ENCODE results near the gene FAM120B. TPM values are rescaled to one million over a fixed set of nuclear protein-coding genes. Genes with fewer than 3 reads are reported as not detected.

FAM120B gene
- total RNA-seq, 1 experiment from 2014 or later: 16.7 TPM

- no peaks in the 10 kb centered on the region for H3K79me2 ChIP-seq (ENCODE audit: insufficient read depth, low read length)
- H4K20me1 ChIP-seq (ENCODE audit: control insufficient read depth, insufficient read depth, insufficient read length): no peaks in the 10 kb centered on the region
- Mint-ChIP-seq H3K27me3 (ENCODE audit: low read depth) (no peaks in the 10 kb centered on the region), H3K9me3 (no peaks in the 10 kb centered on the region), H3K36me3 (ENCODE audit: insufficient read depth in 1 of 3, low read depth in 3 of 3) (peaks cover 15 to 30% (median 26%) of the 10 kb centered on the region in 3 experiments; a peak in 6 of 7 replicates), H3K4me3 (no peak overlapping the region), H3K27ac (peak overlapping the region in 1 of 3 experiments; percentile 20; a peak in 1 of 7 replicates), H3K4me1 (peaks cover 28 to 29% of the 10 kb centered on the region in 2 experiments)
- H3K23ac ChIP-seq (ENCODE audit: insufficient read length, low read depth, low read length): no peak overlapping the region
- H2BK15ac ChIP-seq (ENCODE audit: low read depth, low read length): no peak overlapping the region
- no peak overlapping the region for H3K4me2 ChIP-seq (ENCODE audit: insufficient read depth, insufficient read length, low read length)
- no peak overlapping the region for H3K4ac ChIP-seq (ENCODE audit: low read depth, low read length)
- no peak overlapping the region for H2BK5ac ChIP-seq (ENCODE audit: insufficient read length, low read length)
- no peak overlapping the region for H4K5ac ChIP-seq (ENCODE audit: insufficient read length, low read depth, low read length)
- peaks cover 4% of the 10 kb centered on the region; the same call in 1 of the 2 replicates for H3K4me1 ChIP-seq (ENCODE audit: insufficient read depth, low read length)
- H3K18ac ChIP-seq (ENCODE audit: insufficient read length, low read depth, low read length): no peak overlapping the region
- H3K14ac ChIP-seq (ENCODE audit: insufficient read depth, low read length): no peak overlapping the region
- no peak for DNase-seq
- H4K91ac ChIP-seq (ENCODE audit: insufficient read length, low read depth, low read length): no peak overlapping the region
- no CpG with 5 or more reads among the region's 13 CpGs for WGBS (ENCODE audit: extremely low coverage, insufficient read length, low lambda C conversion rate)
- H2BK20ac ChIP-seq (ENCODE audit: low read depth, low read length, poor library complexity, severe bottlenecking): no peak overlapping the region
- no peaks in the 10 kb centered on the region for H3K27me3 ChIP-seq (ENCODE audit: insufficient read depth, low read length)
- H3K79me1 ChIP-seq (ENCODE audit: insufficient read depth, low read depth, low read length, poor library complexity, severe bottlenecking): no peaks in the 10 kb centered on the region
- H2BK12ac ChIP-seq (ENCODE audit: insufficient read length, low read depth, low read length): no peak overlapping the region
- H4K8ac ChIP-seq (replicated peaks; ENCODE audit: insufficient read length, low read depth, low read length): no peak overlapping the region
- no peak overlapping the region for H2BK120ac ChIP-seq (ENCODE audit: low read depth, low read length, poor library complexity, severe bottlenecking)
- no peak overlapping the region for H2AFZ ChIP-seq (ENCODE audit: low read length)
- no peaks in the 10 kb centered on the region for H3K9me3 ChIP-seq (ENCODE audit: control insufficient read depth, low read depth, low read length)
- no peak overlapping the region for H2AK5ac ChIP-seq (ENCODE audit: insufficient read length, low read length)
- no peak overlapping the region for H3K56ac ChIP-seq (ENCODE audit: insufficient read length, low read depth, low read length)
- H3K27ac ChIP-seq (ENCODE audit: insufficient read length, low read depth, low read length): no peak overlapping the region
- H3K23me2 ChIP-seq (ENCODE audit: insufficient read length, low read depth, low read length, poor library complexity, severe bottlenecking): no peaks in the 10 kb centered on the region
- H3T11ph ChIP-seq (ENCODE audit: low read length): no peak overlapping the region
- TF ChIP-seq CTCF (conservative IDR thresholded peaks at IDR 0.05): no peak
- no peak overlapping the region for H3K9ac ChIP-seq (ENCODE audit: extremely low read depth, insufficient read length, low read length)
Measured at GRCh38 chr6:170402318-170403040, 95.9 kb downstream of the FAM120B start.

Data from H9 (cell line).